Measurements from ENCODE around the gene CAMKMT.

Gene CAMKMT

DNA sequence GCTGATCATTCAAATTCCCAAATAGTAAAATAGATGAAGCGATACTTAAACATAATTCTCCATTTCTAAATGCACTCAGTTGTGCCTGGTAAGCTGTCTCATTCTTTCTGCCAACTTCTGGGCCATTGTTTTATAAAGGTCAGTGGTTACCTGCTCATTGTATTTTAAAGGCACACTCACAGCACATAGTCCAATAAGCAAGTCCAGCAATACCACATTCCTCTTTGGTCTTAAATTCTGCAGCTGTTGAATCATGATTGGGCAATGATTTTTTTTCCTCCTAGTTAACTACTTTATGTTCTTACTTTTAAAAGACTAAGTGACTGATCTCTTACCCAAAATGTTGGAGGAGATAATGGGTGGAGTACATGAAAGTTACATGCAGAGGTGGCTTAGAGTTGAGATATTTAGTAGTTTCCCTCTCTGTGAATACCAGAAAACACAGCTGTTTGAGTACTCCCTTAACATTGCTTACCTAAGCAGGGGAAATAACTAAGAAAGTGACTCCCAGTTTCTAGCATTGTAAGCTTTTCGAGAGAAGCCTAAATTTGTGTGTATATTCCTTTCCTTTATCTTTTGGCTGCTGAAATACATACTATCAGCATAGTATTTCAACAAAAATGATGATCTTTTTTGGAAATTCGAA, 220.7 kb downstream of the CAMKMT start:
- no peak for TF ChIP-seq EGR1 (IDR thresholded peaks at IDR 0.05)
- peak; percentile 68 for TF ChIP-seq NFIC (IDR thresholded peaks at IDR 0.05)
- peak; percentile 13; the same call in 1 of the 2 replicates for TF ChIP-seq RAD21 (IDR thresholded peaks at IDR 0.05; ENCODE audit: low read depth)
- TF ChIP-seq, protein P1, sequence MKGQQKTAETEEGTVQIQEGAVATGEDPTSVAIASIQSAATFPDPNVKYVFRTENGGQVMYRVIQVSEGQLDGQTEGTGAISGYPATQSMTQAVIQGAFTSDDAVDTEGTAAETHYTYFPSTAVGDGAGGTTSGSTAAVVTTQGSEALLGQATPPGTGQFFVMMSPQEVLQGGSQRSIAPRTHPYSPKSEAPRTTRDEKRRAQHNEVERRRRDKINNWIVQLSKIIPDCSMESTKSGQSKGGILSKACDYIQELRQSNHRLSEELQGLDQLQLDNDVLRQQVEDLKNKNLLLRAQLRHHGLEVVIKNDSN (IDR thresholded peaks at IDR 0.05) = no peak
- peak; percentile 88 for TF ChIP-seq TEAD4 (IDR thresholded peaks at IDR 0.05)
- peak; percentile 82 for TF ChIP-seq TCF12 (IDR thresholded peaks at IDR 0.05; ENCODE audit: low read depth)
- no peak for TF ChIP-seq CREB1 (IDR thresholded peaks at IDR 0.05; ENCODE audit: low read depth)
- TF ChIP-seq EP300 (IDR thresholded peaks at IDR 0.05; ENCODE audit: borderline replicate concordance) = peak; percentile 77; the same call in 1 of the 2 replicates
- TF ChIP-seq ZBTB7A (IDR thresholded peaks at IDR 0.05; ENCODE audit: low read depth) = no peak
- TF ChIP-seq, protein P2, sequence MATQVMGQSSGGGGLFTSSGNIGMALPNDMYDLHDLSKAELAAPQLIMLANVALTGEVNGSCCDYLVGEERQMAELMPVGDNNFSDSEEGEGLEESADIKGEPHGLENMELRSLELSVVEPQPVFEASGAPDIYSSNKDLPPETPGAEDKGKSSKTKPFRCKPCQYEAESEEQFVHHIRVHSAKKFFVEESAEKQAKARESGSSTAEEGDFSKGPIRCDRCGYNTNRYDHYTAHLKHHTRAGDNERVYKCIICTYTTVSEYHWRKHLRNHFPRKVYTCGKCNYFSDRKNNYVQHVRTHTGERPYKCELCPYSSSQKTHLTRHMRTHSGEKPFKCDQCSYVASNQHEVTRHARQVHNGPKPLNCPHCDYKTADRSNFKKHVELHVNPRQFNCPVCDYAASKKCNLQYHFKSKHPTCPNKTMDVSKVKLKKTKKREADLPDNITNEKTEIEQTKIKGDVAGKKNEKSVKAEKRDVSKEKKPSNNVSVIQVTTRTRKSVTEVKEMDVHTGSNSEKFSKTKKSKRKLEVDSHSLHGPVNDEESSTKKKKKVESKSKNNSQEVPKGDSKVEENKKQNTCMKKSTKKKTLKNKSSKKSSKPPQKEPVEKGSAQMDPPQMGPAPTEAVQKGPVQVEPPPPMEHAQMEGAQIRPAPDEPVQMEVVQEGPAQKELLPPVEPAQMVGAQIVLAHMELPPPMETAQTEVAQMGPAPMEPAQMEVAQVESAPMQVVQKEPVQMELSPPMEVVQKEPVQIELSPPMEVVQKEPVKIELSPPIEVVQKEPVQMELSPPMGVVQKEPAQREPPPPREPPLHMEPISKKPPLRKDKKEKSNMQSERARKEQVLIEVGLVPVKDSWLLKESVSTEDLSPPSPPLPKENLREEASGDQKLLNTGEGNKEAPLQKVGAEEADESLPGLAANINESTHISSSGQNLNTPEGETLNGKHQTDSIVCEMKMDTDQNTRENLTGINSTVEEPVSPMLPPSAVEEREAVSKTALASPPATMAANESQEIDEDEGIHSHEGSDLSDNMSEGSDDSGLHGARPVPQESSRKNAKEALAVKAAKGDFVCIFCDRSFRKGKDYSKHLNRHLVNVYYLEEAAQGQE (IDR thresholded peaks at IDR 0.05; ENCODE audit: low read depth) = no peak
- TF ChIP-seq YY1 (IDR thresholded peaks at IDR 0.05; ENCODE audit: low read depth) = no peak
- TF ChIP-seq, protein P3, sequence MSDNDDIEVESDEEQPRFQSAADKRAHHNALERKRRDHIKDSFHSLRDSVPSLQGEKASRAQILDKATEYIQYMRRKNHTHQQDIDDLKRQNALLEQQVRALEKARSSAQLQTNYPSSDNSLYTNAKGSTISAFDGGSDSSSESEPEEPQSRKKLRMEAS (IDR thresholded peaks at IDR 0.05) = peak; percentile 57; the same call in 1 of the 2 replicates
- no peak for TF ChIP-seq TAF1 (IDR thresholded peaks at IDR 0.05; ENCODE audit: low read depth)
- peak; percentile 93 for TF ChIP-seq CEBPB (IDR thresholded peaks at IDR 0.05)
- TF ChIP-seq FOXM1 (IDR thresholded peaks at IDR 0.05; ENCODE audit: borderline replicate concordance, low read depth) = peak; percentile 67; the same call in 1 of the 2 replicates

DNA sequence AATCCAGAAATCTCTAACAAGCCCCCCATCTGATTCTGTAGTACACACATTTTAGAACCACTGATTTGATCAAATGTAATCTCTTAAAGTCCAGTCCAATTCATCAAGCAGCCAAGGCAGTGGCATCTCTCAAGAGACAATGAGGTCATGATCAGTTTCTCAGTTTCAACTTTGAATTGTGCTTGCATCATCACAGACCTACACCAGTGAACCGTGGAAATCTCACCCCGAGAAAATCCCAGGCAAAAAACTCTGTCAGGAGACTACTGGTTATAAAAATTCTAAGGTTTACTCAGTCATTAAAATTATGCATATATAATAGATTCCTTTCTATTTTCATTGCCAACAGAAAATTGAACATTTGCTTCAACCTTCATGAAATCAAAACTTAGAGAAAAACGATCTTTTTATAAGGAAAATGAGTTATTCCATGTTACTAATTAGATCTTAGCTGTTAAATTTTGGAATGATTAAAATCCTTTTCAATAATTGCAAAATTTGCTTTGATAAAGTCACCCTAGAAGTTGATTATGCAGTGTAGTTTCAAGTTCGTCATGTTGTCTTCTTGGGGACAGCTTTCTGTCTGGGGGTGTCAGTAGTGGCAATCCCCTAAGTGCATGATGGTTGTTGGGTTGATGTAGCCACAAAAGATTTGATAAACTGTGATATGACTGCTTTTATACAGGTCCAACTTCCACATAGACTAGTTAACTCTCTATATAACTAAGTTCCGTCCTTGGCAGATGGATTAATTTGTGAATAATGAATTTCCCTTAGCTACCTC, 235.0 kb downstream of the CAMKMT start:
- TF ChIP-seq ZBTB7A (IDR thresholded peaks at IDR 0.05; ENCODE audit: low read depth) (no peak), RAD21 (IDR thresholded peaks at IDR 0.05; ENCODE audit: low read depth) (no peak), EGR1 (IDR thresholded peaks at IDR 0.05) (no peak), TAF1 (IDR thresholded peaks at IDR 0.05; ENCODE audit: low read depth) (no peak), TCF12 (IDR thresholded peaks at IDR 0.05; ENCODE audit: low read depth) (no peak), CREB1 (IDR thresholded peaks at IDR 0.05; ENCODE audit: low read depth) (no peak), YY1 (IDR thresholded peaks at IDR 0.05; ENCODE audit: low read depth) (no peak), FOXM1 (IDR thresholded peaks at IDR 0.05; ENCODE audit: borderline replicate concordance, low read depth) (no peak)
- TF ChIP-seq, protein P3 (IDR thresholded peaks at IDR 0.05) = no peak
- TF ChIP-seq, protein P2 (IDR thresholded peaks at IDR 0.05; ENCODE audit: low read depth) = no peak

DNA sequence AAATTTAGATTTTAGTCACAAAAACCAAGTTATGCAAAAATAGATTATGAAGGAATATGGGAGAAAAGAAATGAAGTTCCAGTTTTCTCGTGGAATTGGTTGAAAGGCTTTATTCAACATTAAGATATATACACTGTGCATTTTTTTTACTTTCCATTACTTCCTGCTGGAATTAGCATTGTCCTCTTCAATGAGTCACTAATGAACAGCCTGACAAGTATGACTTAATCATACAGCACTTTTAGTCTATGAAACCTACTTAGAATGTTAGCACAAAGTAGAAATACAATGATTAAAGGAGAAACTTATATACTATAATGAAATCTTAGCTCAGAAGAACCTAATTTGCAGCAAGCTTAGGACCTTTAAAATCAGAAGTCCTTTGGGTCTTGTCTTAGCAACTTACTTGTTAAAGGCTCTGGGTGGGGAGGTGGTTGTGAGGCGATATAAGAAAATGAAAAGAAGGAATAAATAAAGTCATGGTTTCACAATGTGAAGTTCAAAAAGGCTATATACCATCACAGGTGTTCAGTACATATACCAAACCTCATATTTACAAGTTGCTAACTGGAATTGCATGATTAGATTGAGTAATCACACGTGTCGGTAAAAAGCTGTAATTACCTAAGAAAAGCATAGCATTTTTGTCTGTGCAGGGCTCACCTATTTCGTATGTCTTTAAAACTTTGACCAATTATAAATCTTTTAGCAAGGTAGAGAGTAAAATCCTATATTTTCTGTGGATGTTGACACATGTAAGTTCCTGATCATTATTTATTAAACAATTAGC, 236.8 kb downstream of the CAMKMT start:
- no peak for TF ChIP-seq ZBTB7A (IDR thresholded peaks at IDR 0.05; ENCODE audit: low read depth)
- no peak for TF ChIP-seq CREB1 (IDR thresholded peaks at IDR 0.05; ENCODE audit: low read depth)
- no peak for TF ChIP-seq TCF12 (IDR thresholded peaks at IDR 0.05; ENCODE audit: low read depth)
- no peak for TF ChIP-seq CEBPB (IDR thresholded peaks at IDR 0.05)
- TF ChIP-seq, protein P2 (IDR thresholded peaks at IDR 0.05; ENCODE audit: low read depth) = no peak
- no peak for TF ChIP-seq RAD21 (IDR thresholded peaks at IDR 0.05; ENCODE audit: low read depth)
- TF ChIP-seq NFIC (IDR thresholded peaks at IDR 0.05) = no peak
- no peak for TF ChIP-seq TAF1 (IDR thresholded peaks at IDR 0.05; ENCODE audit: low read depth)
- no peak for TF ChIP-seq EGR1 (IDR thresholded peaks at IDR 0.05)
- TF ChIP-seq, protein P3 (IDR thresholded peaks at IDR 0.05) = no peak
- TF ChIP-seq, protein P1 (IDR thresholded peaks at IDR 0.05) = no peak
- TF ChIP-seq TEAD4 (IDR thresholded peaks at IDR 0.05) = no peak
- no peak for TF ChIP-seq EP300 (IDR thresholded peaks at IDR 0.05; ENCODE audit: borderline replicate concordance)
- TF ChIP-seq FOXM1 (IDR thresholded peaks at IDR 0.05; ENCODE audit: borderline replicate concordance, low read depth) = no peak
